Thoracic aorta (tissue), 2 donors: ENCODE data around the gene PTPN14. TPM values are rescaled to one million over a fixed set of nuclear protein-coding genes. Genes with fewer than 3 reads are reported as not detected.

Experiments used
- ATAC-seq: fragments of 150-250 bp; one replicate; pipeline ENCODE4 v1.8.0; 2017; ENCODE audit warnings: low read depth; ENCODE audit not compliant: insufficient number of reproducible peaks, low FRiP score
- DNase-seq: peaks from one replicate; pipeline ENCODE4 v3.0.0-alpha.2; 2020; ENCODE audit warnings: low spot score
- H3K27ac ChIP-seq, 2 donors: fragments of 200-600 bp; sonication (generic); 1 replicate in 1 of 2; 2 replicates in 1 of 2; pipeline ENCODE4 v1.5.1; 2016; ENCODE audit warnings: mild to moderate bottlenecking in 2 of 2, moderate library complexity in 2 of 2
- H3K27me3 ChIP-seq: fragments of 200-600 bp; sonication (generic); replicated peaks from 2 replicates; pipeline ENCODE4 v1.6.0; 2016; ENCODE audit warnings: mild to moderate bottlenecking; ENCODE audit not compliant: insufficient read depth
- H3K36me3 ChIP-seq: fragments of 200-600 bp; sonication (generic); one replicate; pipeline ENCODE4 v1.5.1; 2016
- H3K4me1 ChIP-seq, 2 donors: fragments of 200-600 bp; sonication (generic); 1 replicate in 1 of 2; 2 replicates in 1 of 2; pipeline versions ENCODE4 v1.5.1 to v1.6.0; 2016; ENCODE audit warnings: low read depth in 2 of 2, mild to moderate bottlenecking in 1 of 2; ENCODE audit not compliant: control insufficient read depth in 1 of 2
- H3K4me3 ChIP-seq: fragments of 200-600 bp; sonication (generic); 2 replicates; pipeline ENCODE4 v1.5.1; 2016; ENCODE audit warnings: mild to moderate bottlenecking
- H3K9me3 ChIP-seq: fragments of 200-600 bp; sonication (generic); 2 replicates; pipeline ENCODE4 v1.5.1; 2016
- total RNA-seq, 2 donors: library from RNA; depleted of rRNA; stranded (reverse); fragments of >200 nt; gene quantifications; one replicate each; pipeline versions ENCODE4 v1.1.0 to v1.2.3, GENCODE V29; 2016
- TF ChIP-seq, protein P1 (sequence below): fragments of 200-600 bp; sonication (generic); IDR thresholded peaks from one replicate; pipeline ENCODE4 v1.5.1; 2019; ENCODE audit warnings: antibody characterized with exemption

The PTPN14 gene
- total RNA-seq, 2 donors from 2014 or later = 33.3 to 63.8 TPM

DNA sequence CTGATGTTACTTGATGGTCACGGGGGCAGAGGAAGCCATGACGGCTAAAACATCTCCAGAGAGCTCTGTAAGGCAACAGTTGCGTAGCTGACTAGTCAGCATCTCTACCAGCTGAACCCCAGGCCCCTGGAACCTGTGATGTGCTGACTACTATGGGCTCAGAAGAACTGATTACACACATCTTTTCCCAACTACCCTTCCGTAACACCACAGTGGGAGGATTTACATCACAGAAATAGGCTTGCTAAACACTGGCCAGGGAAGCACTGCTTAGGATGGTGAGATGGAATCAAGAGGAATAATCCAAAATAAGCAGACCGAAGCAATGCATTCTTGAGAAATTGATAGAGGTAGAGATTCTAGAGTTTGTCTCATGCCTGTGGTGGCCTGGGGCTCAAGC lies 148.0 kb downstream of the PTPN14 start:
- Histone ChIP-seq H3K4me3 (no peak overlapping the region), H3K9me3 (no peaks in the 10 kb centered on the region), H3K4me1 (no peaks in the 10 kb centered on the region), H3K27ac (no peak overlapping the region), H3K27me3 (no peaks in the 10 kb centered on the region), H3K36me3 (peaks cover 4% of the 10 kb centered on the region)
- TF ChIP-seq, protein P1, sequence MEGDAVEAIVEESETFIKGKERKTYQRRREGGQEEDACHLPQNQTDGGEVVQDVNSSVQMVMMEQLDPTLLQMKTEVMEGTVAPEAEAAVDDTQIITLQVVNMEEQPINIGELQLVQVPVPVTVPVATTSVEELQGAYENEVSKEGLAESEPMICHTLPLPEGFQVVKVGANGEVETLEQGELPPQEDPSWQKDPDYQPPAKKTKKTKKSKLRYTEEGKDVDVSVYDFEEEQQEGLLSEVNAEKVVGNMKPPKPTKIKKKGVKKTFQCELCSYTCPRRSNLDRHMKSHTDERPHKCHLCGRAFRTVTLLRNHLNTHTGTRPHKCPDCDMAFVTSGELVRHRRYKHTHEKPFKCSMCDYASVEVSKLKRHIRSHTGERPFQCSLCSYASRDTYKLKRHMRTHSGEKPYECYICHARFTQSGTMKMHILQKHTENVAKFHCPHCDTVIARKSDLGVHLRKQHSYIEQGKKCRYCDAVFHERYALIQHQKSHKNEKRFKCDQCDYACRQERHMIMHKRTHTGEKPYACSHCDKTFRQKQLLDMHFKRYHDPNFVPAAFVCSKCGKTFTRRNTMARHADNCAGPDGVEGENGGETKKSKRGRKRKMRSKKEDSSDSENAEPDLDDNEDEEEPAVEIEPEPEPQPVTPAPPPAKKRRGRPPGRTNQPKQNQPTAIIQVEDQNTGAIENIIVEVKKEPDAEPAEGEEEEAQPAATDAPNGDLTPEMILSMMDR = no peak
- no peak for ATAC-seq
- no peak for DNase-seq

DNA sequence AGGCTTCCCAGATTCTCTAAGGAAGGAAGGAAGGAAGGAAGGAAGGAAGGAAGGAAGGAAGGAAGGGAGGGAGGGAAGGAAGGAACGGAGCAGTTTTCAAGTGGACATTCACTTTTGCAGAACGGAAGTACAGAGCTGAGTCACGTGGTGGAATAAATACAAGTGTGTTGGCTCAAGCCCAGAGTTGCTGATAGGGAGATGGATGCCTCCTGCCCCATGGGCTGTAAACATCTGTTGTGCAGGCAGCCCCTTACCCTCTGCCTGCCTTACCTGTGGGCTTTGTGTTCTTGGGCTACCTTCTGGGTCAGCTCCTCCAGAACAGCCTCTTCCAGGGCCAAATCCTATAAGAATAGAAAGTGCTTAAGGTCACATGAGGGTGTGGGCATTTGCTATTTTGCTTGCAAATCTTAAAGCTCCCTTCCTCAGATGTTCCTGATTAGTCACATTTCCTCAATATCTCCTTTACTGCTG lies 148.8 kb downstream of the PTPN14 start:
- no peak overlapping the region for H3K4me3 ChIP-seq
- no peaks in the 10 kb centered on the region for H3K27me3 ChIP-seq
- H3K36me3 ChIP-seq = peaks cover 4% of the 10 kb centered on the region
- no peak for DNase-seq
- no peaks in the 10 kb centered on the region for H3K4me1 ChIP-seq
- TF ChIP-seq, protein P1 = no peak
- no peak for ATAC-seq
- no peaks in the 10 kb centered on the region for H3K9me3 ChIP-seq
- no peak overlapping the region for H3K27ac ChIP-seq

DNA sequence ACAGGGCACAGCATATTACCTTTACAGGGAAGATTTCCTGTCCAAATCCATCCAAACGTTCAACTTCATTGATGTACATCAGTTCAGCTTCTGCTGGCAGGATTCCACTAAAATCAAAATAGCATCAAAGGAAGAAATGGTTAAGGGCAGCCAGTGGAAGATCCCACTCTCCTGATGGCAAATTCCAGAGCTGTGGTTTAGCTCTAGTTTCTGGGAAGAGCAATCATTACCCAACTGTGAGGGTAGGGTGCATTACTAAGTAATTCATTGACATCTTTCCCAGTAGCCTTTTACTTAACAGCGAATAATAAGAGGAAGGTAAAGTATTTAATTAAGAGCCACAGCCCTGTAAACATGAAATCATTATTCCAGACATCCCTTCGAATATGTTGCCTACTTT lies 149.7 kb downstream of the PTPN14 start:
- Histone ChIP-seq H3K27me3 (no peaks in the 10 kb centered on the region), H3K4me1 (no peaks in the 10 kb centered on the region), H3K27ac (no peak overlapping the region), H3K9me3 (no peaks in the 10 kb centered on the region), H3K36me3 (peaks cover 4% of the 10 kb centered on the region), H3K4me3 (no peak overlapping the region)
- no peak for DNase-seq
- ATAC-seq = no peak
- TF ChIP-seq, protein P1 = no peak

DNA sequence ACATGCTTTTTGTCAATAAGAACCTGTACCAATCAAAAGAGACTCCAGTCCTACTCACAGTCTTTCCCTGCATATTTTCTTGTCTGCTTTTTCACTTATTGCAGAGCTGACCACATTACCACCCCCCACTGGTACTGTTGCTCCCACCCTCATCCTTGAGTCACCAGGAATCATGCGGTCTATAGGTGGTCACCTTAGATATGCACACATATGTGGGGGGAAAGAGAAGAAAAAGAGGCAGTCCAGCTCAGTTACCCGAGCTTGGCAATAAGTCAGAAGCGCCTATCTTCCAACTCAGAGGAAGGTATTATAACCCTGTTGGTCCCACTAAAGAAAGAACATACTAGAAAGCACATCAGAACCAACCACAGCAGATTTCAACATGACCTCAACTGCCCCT lies 151.3 kb downstream of the PTPN14 start:
- Histone ChIP-seq H3K9me3 (no peaks in the 10 kb centered on the region), H3K4me3 (no peak overlapping the region), H3K4me1 (no peaks in the 10 kb centered on the region), H3K36me3 (no peaks in the 10 kb centered on the region), H3K27ac (no peak overlapping the region), H3K27me3 (no peaks in the 10 kb centered on the region)
- TF ChIP-seq, protein P1 = no peak
- DNase-seq (no peak), ATAC-seq (no peak)

DNA sequence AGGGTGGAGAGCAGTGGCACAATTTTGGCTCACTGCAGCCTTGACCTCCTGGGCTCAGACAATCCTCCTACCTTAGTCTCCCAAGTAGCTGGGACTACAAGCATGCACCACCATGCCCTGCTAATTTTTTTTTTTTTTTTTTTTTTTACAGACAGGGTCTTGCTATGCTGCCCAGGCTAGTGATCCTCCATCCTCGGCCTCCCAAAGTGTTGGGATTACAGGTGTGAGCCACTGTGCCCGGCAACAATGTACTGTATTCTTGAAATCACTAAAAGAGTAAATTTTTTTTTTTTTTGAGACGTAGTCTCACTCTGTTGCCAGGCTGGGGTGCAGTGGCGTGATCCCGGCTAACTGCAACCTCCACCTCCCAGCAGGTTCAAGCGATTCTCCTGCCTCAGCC lies 152.9 kb downstream of the PTPN14 start:
- ATAC-seq (no peak), DNase-seq (no peak)
- Histone ChIP-seq H3K4me3 (no peak overlapping the region), H3K27ac (no peak overlapping the region), H3K27me3 (no peaks in the 10 kb centered on the region), H3K36me3 (no peaks in the 10 kb centered on the region), H3K4me1 (no peaks in the 10 kb centered on the region), H3K9me3 (no peaks in the 10 kb centered on the region)
- TF ChIP-seq, protein P1 = no peak
